ENCODE data around the gene ADAM12. TPM values are rescaled to one million over a fixed set of nuclear protein-coding genes. Genes with fewer than 3 reads are reported as not detected.

ADAM12 gene
- total and polyA plus RNA-seq, 9 of the 15 experiments (the other 6 are each of a cell fraction or from before 2014, with no cell fraction given), result not detected

- Histone ChIP-seq H3K4me3 (no peak overlapping the region), H3K36me3 (ENCODE audit: control insufficient read depth, insufficient read depth, low read length) (no peaks in the 10 kb centered on the region), H3K9me1 (ENCODE audit: control insufficient read depth, insufficient read depth, low read length) (no peaks in the 10 kb centered on the region), H3K79me2 (ENCODE audit: control insufficient read depth, insufficient read depth, low read length) (no peaks in the 10 kb centered on the region), H3K9me3 (replicated peaks; ENCODE audit: control insufficient read depth, insufficient read depth, low read depth, low read length) (no peaks in the 10 kb centered on the region), H3K9ac (ENCODE audit: insufficient read depth in 1 of 2, low read depth in 2 of 2, low read length in 2 of 2) (no peak overlapping the region), H3K4me2 (ENCODE audit: insufficient read depth, low read length) (no peak overlapping the region), H3K27ac (ENCODE audit: extremely low read depth, low read depth, low read length) (no peak overlapping the region), H4K20me1 (replicated peaks; ENCODE audit: control insufficient read depth, insufficient read depth, low read length) (no peaks in the 10 kb centered on the region; the same call in 1 of the 2 replicates), H3K27me3 (ENCODE audit: control insufficient read depth in 2 of 2, insufficient read depth in 2 of 2, low read length in 2 of 2) (no peaks in the 10 kb centered on the region; a peak in 2 of 5 replicates), H3K4me1 (replicated peaks in 1 of 2; ENCODE audit: control insufficient read depth in 2 of 2, insufficient read depth in 2 of 2, low read length in 2 of 2) (no peaks in the 10 kb centered on the region), H2AFZ (ENCODE audit: low read depth, low read length) (no peak overlapping the region)
- intact Hi-C loops (cut with micrococcal nuclease) (no loop called here), in situ Hi-C loops (cut with MboI) (no loop called here)
- ATAC-seq (no peak), DNase-seq (ENCODE audit: extremely low read depth in 1 of 4, low spot score in 3 of 4) (no peak), FAIRE-seq (no peak)
- TF ChIP-seq KHSRP (IDR thresholded peaks at IDR 0.05) (no peak), SP1 (CRISPR knock-in tag; IDR thresholded peaks at IDR 0.05) (no peak), ETV5 (CRISPR knock-in tag; IDR thresholded peaks at IDR 0.05; ENCODE audit: low read depth) (no peak), SP2 (IDR thresholded peaks at IDR 0.05; ENCODE audit: extremely low read depth, low read depth, low read length, poor library complexity, severe bottlenecking) (no peak), ADNP (tag; IDR thresholded peaks at IDR 0.05) (no peak), ZNF316 (IDR thresholded peaks at IDR 0.05) (no peak), GATA2 (CRISPR knock-in tag; IDR thresholded peaks at IDR 0.05) (no peak), SMARCE1 (IDR thresholded peaks at IDR 0.05) (no peak), RHOXF2B (CRISPR knock-in tag; conservative IDR thresholded peaks at IDR 0.05) (no peak), STAT5B (CRISPR knock-in tag; IDR thresholded peaks at IDR 0.05) (no peak)
- TF ChIP-seq, protein P1, sequence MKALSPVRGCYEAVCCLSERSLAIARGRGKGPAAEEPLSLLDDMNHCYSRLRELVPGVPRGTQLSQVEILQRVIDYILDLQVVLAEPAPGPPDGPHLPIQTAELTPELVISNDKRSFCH (CRISPR knock-in tag; IDR thresholded peaks at IDR 0.05), result no peak
- TF ChIP-seq, protein P1 (tag; IDR thresholded peaks at IDR 0.05), result no peak
- WGBS (ENCODE audit: insufficient coverage, low coverage, missing lambda C conversion rate), result 1% methylated on average over 6 of the region's 6 CpGs
- ChIA-PET CTCF (ENCODE audit: low intra/inter-chr PET ratio) (no interaction called here), POLR2A (no interaction called here)
- no TSS peak for BruUV-seq (replicated peaks)
These were observed 102.0 kb downstream of the ADAM12 start for GRCh38 chr10:126286256-126286780.

Measured in K562 (cell line).